NCI-H524 treated with DMSO at 0.1 percent for 48 hours (cell line): Measurements from ENCODE around the gene GPR22.
A peak's percentile ranks its signal among the peaks of the same experiment; 100 is the strongest.

Source experiments
- DNase-seq: peaks from one replicate; lab custom pipeline; 2025; lab: John Stamatoyannopoulos, UW

GPR22 gene

GRCh38 chr7:107479303-107479702 lies 9.4 kb downstream of the GPR22 start:
- no peak for DNase-seq

GRCh38 chr7:107480932-107481331 lies 11.1 kb downstream of the GPR22 start:
- no peak for DNase-seq

- DNase-seq = no peak
These were observed 12.7 kb downstream of the GPR22 start for GRCh38 chr7:107482571-107482970.

- no peak for DNase-seq
These were observed 16.2 kb downstream of the GPR22 start for GRCh38 chr7:107486041-107486440.

- no peak for DNase-seq
These were observed 23.0 kb downstream of the GPR22 start for GRCh38 chr7:107492875-107493274.

GRCh38 chr7:107494315-107494751 lies 24.5 kb downstream of the GPR22 start:
- DNase-seq = no peak

- no peak for DNase-seq
These were observed 25.0 kb downstream of the GPR22 start for GRCh38 chr7:107494884-107495283.

GRCh38 chr7:107495516-107495915 lies 25.7 kb downstream of the GPR22 start:
- DNase-seq = no peak

GRCh38 chr7:107499731-107500130 lies 29.9 kb downstream of the GPR22 start:
- no peak for DNase-seq

- peak; percentile 6 for DNase-seq
These were observed 31.7 kb downstream of the GPR22 start for GRCh38 chr7:107501593-107501992.

GRCh38 chr7:107502154-107502553 lies 32.3 kb downstream of the GPR22 start:
- DNase-seq = no peak

GRCh38 chr7:107502797-107503196 lies 32.9 kb downstream of the GPR22 start:
- DNase-seq = no peak

GRCh38 chr7:107503687-107504086 lies 33.8 kb downstream of the GPR22 start:
- DNase-seq = no peak

GRCh38 chr7:107505362-107505761 lies 35.5 kb downstream of the GPR22 start:
- DNase-seq = no peak

- no peak for DNase-seq
These were observed 36.3 kb downstream of the GPR22 start for GRCh38 chr7:107505997-107506673.

- DNase-seq = no peak
These were observed 37.0 kb downstream of the GPR22 start for GRCh38 chr7:107506674-107507339.
